CD4-positive, alpha-beta T cell treated with Interleukin-21 for 1 hour (primary cell): ENCODE results near the gene NCF4.

Experiments used
- DNase-seq: peaks from one replicate; pipeline ENCODE4 v3.0.0-alpha.2; 2020

Gene NCF4

DNA sequence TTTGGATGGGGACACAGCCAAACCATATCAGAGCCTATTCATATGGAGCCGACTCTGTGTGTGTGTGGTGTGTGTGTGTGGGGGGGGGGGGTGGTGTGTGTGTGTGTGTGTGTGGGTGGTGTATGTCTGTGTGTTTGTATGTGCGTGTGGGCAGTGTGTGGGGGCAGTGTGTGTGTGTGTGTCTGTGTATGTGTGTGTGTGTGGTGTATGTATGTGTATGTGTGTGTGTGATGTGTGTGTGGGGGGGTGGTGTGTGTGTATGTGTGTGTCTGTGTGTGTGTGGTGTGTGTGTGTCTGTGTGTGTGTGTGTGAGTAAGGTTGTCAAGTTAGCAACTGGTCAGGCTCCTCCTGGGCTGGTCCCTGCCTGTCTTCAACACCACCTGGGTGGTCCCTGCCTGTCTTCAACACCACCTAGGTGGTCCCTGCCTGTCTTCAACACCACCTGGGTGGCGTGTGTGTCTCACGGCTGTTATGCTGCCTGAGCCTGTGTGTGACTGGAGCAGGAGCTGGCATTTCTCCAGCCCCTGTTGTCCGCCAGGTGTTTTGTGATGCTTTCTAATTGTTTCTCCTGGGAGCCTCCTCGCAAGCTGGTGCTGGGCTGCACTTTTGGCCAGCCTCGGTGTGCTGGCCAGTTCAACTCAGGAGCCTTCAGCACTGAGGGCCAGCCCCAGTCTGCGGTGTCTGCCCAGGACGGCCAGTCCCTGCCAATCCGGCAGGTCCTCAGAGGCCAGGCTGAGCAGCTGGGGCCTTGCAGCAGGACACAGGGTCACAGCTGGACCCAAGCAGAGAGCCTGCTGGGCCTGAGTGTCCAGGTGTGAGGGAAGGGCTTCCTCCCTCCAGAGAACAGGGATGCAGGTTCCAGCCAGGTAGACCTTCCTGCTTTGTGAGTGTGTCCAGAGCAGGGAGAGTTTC is 22.4 kb upstream of the NCF4 start:
- DNase-seq: no peak

DNA sequence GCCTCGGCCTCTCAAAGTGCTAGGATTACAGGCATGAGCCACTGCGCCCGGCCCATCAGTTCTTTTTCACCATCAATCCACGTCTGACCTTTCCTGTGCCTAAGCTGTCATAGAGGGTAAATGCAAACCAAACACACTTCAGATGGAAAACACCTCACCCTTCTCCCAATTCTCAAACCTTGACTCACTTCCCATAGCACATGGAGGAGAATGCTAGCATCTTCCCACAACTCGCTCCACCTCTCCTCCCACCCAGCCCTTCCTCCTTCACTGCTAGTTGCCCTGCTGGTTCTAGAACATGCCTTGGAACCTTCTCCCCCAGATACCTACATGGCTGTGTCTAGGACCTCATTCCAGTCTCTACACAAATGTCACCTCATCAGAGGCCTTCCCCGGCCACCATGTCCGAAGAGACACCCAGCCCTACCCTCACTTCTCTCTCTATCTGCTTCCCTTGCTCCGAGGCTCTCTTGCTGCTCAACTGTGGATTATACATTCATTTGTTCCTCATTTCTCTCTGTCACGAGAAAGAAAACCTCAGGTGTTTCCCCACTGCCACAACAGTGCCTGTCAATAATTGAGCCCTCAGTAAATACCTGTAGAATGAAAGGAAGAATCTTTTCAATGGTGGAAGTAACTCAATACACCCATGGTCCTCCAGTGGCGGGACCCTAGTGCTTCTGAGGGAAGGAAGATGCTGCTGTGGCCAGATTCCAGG is 21.3 kb upstream of the NCF4 start:
- no peak for DNase-seq

DNA sequence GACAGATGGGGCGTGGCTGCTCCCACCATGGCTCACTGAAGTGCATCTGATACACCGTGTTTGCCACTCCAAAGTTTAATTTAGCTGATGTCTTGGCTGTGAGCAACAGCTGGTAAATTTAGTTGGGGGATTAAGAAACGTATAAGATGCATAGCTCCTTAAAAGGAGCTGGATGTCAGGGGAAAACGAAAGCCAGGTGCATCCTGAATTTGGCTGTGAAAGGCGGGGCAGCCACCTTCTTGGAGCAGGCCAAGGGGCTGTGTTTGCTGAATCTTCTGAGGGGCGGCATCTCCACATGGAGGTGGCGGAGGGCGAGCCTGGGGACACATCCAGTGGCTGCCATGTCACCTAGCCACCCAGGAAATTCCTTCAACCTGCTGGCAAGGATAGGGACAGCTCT is 20.7 kb upstream of the NCF4 start:
- DNase-seq: no peak

- DNase-seq: no peak
These were observed 14.5 kb upstream of the NCF4 start for GRCh38 chr22:36846271-36846670.

GRCh38 chr22:36846949-36847348 is 13.9 kb upstream of the NCF4 start:
- no peak for DNase-seq

DNA sequence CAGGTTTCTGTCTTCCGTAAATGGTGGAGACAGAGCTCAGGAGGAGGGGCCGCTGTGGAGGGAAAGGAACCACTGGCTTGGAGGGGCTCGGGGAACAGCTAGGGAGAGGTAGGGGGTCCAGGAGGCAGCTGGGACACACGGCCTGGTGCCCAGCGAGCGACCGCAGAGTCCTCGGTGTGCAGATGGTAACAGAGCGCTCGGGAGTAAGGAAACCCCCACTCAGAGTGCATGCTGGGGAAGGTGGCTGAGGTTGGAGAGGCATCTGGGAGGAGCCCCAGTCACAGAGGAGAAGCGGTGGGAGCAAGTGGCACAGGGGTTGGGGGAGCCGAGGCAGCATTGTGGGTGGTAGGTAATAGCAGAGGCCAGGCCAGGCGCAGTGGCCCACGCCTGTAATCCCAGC is 10.8 kb upstream of the NCF4 start:
- DNase-seq: no peak

DNA sequence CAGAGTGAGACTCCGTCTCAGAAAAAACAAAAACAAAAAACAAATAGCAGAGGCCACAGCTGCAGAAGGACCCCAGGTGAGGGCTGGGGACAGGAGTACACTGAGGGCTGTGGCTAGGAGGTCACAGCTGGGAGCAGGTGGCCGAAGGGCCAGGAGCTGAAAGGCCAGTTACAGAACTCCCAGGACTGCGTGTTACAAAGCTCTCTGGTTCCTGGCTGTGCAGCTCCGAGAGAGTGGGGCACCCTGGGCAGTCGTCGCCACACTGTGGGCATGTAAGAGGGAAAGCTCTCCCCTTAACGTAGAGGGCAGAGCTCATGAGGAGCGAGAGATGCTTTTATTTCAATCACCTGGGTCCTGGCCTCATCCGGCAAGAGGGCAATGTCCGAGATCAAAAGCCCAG is 10.1 kb upstream of the NCF4 start:
- DNase-seq: no peak

GRCh38 chr22:36852056-36852973 is 8.5 kb upstream of the NCF4 start:
- DNase-seq: no peak

- peak; percentile 90 for DNase-seq
These were observed 7.3 kb upstream of the NCF4 start for GRCh38 chr22:36853407-36854099.

DNA sequence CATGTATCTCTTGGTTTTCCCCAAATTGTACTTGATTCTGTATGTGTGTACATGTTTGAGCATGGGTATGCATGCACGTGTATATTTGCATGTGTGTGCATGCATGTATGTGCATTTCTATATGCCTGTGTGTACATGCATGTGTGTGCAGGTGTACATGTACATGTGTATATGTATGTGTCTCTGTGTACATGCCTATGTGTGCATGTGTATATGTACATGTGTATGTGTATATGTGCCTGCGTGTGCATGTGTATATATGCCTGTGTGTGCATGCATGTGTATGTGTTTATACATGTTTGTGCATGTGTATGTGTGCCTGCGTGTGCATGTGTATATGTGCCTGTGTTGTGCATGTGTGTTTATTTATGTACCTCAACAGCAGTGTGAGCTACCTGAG is 5.3 kb upstream of the NCF4 start:
- DNase-seq: no peak

- peak; percentile 90 for DNase-seq
These were observed 4.5 kb upstream of the NCF4 start for GRCh38 chr22:36856121-36856791.

- no peak for DNase-seq
These were observed 4.0 kb upstream of the NCF4 start for GRCh38 chr22:36856792-36857135.

GRCh38 chr22:36858156-36858555 is 2.6 kb upstream of the NCF4 start:
- no peak for DNase-seq

DNA sequence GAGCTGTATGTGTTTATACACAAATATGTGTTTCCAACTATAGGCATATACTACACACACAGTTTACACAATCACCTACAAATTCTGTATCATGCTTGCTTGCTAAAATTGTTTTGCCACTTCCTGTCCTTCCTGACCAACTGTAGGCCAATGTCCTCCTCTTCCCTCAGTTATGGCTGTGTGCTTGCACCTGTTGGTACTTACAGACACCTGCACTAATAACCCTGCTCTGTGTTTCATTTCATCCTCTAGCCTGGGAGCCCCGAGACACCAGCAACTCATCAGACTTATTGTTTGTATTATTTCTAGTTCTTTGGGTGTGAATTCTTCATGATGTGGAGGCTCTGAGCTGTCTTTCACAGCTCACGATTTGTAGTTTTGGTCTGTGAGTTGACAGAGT is 1.8 kb upstream of the NCF4 start:
- no peak for DNase-seq

GRCh38 chr22:36860017-36860416 is 789 bp upstream of the NCF4 start:
- DNase-seq: no peak

DNA sequence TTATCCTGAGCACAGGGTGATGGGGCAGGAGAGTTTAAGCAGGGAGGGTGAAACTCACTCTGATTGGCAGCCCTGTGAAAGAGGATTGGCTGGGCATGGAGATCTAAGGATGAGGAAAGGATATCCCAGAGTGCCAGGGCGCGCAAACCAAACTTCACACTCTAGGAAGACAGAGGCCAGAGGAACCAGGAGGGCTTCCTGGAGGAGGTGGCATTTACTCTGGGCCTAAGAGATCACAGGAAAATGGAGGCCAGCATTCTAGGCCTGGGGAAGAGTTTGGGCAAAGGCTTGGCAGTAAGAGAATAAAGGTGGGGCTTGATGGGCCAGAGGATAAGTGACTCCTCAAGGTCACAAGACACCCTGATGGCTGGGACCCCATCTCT is 377 bp upstream of the NCF4 start:
- no peak for DNase-seq

GRCh38 chr22:36862251-36863242 is 1.7 kb downstream of the NCF4 start:
- no peak for DNase-seq

DNA sequence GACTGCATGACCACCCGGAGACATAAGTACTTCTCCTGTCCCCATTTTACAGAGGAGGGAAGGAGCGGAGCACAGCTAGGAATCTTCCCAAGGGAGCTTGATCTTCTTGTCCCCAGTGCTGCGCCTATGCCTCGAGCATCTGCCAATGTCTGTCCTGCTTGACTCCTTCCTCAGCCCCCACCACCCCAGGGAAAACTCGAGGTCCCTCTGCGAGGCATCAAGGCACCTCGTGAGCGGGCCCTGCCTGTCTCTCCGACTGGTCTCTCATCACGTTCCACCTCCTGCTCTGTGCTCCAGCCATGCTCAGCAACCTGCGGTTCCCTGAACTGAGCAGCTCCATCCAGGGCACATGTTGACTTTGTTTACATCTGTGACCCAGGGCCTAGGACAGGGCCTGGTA is 2.5 kb downstream of the NCF4 start:
- DNase-seq: no peak

DNA sequence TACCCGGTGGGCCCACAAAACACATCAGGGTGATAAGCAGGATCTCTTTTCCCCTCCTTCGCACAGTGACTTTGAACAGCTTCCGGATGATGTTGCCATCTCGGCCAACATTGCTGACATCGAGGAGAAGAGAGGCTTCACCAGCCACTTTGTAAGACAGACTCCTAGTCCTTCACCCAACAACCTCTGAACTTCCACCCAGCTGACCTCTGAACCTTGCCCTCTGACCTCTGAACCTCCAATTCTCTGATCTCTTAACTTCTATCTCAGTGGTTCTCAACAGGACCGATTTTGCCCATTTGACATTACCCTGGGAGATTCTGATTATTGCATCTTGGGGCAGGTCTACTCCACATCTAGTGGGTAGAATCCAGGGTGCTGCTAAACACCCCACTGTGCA is 3.2 kb downstream of the NCF4 start:
- no peak for DNase-seq

- DNase-seq: no peak
These were observed 3.8 kb downstream of the NCF4 start for GRCh38 chr22:36864454-36865215.
